NCI-H2196 treated with DMSO at 0.1 percent for 48 hours (cell line): ENCODE data around the gene ALCAM.
A peak's percentile ranks its signal among the peaks of the same experiment; 100 is the strongest.
"Not testable (repeated sequence)": the region's sequence is repeated elsewhere in the genome, so short reads cannot be mapped to it uniquely, and the experiment has no call there.

ENCODE experiments used
- DNase-seq: peaks from one replicate; lab custom pipeline; 2025; ENCODE audit not compliant: unreplicated experiment; lab: John Stamatoyannopoulos, UW

Gene ALCAM

GRCh38 chr3:105387122-105387751 lies 20.5 kb downstream of the ALCAM start:
- DNase-seq = peak; percentile 30

GRCh38 chr3:105388176-105388575 lies 21.5 kb downstream of the ALCAM start:
- DNase-seq = no peak

- DNase-seq = not testable (repeated sequence)
These were observed 23.1 kb downstream of the ALCAM start for GRCh38 chr3:105389759-105390158.

- not testable (repeated sequence) for DNase-seq
These were observed 25.9 kb downstream of the ALCAM start for GRCh38 chr3:105392598-105392997.

GRCh38 chr3:105394177-105394576 lies 27.5 kb downstream of the ALCAM start:
- no peak for DNase-seq

GRCh38 chr3:105397974-105398373 lies 31.3 kb downstream of the ALCAM start:
- DNase-seq = no peak

- DNase-seq = no peak
These were observed 31.7 kb downstream of the ALCAM start for GRCh38 chr3:105398437-105398836.

GRCh38 chr3:105399062-105399461 lies 32.4 kb downstream of the ALCAM start:
- DNase-seq = no peak

GRCh38 chr3:105399611-105400010 lies 32.9 kb downstream of the ALCAM start:
- DNase-seq = no peak

- DNase-seq = no peak
These were observed 34.5 kb downstream of the ALCAM start for GRCh38 chr3:105401254-105401653.

GRCh38 chr3:105401691-105402149 lies 35.0 kb downstream of the ALCAM start:
- DNase-seq = no peak

- DNase-seq = no peak
These were observed 35.6 kb downstream of the ALCAM start for GRCh38 chr3:105402287-105402801.

GRCh38 chr3:105403034-105403433 lies 36.3 kb downstream of the ALCAM start:
- DNase-seq = not testable (repeated sequence)

- no peak for DNase-seq
These were observed 39.6 kb downstream of the ALCAM start for GRCh38 chr3:105406268-105406667.

- no peak for DNase-seq
These were observed 42.7 kb downstream of the ALCAM start for GRCh38 chr3:105409364-105409763.

- no peak for DNase-seq
These were observed 46.7 kb downstream of the ALCAM start for GRCh38 chr3:105413343-105413887.

- no peak for DNase-seq
These were observed 48.1 kb downstream of the ALCAM start for GRCh38 chr3:105414841-105415240.

- no peak for DNase-seq
These were observed 49.2 kb downstream of the ALCAM start for GRCh38 chr3:105415951-105416350.

GRCh38 chr3:105417525-105418289 lies 51.0 kb downstream of the ALCAM start:
- no peak for DNase-seq

- no peak for DNase-seq
These were observed 55.9 kb downstream of the ALCAM start for GRCh38 chr3:105422645-105423044.

- DNase-seq = no peak
These were observed 56.7 kb downstream of the ALCAM start for GRCh38 chr3:105423397-105423796.
